Measurements from ENCODE around the gene ZNF354C. TPM values are rescaled to one million over a fixed set of nuclear protein-coding genes. Genes with fewer than 3 reads are reported as not detected.

The ZNF354C gene
- total and polyA plus RNA-seq, 5 donors from 2014 or later: 0.64 to 4.5 (median 1.1) TPM

GRCh38 chr5:179126506-179126991 lies 66.4 kb downstream of the ZNF354C start:
- no peak for DNase-seq
- ATAC-seq (ENCODE audit: low read depth in 2 of 2): no peak
- H3K9me3 ChIP-seq (ENCODE audit: control insufficient read depth in 2 of 2, low read length in 2 of 2): no peaks in the 10 kb centered on the region

GRCh38 chr5:179127136-179128040 lies 67.2 kb downstream of the ZNF354C start:
- no peaks in the 10 kb centered on the region for H3K36me3 Mint-ChIP-seq
- no peaks in the 10 kb centered on the region for H3K27me3 Mint-ChIP-seq
- no peak overlapping the region for H3K4me3 ChIP-seq (ENCODE audit: low read depth, low read length)
- DNase-seq (no peak), ATAC-seq (ENCODE audit: low read depth in 2 of 2) (no peak)
- no peaks in the 10 kb centered on the region for H3K4me1 ChIP-seq (ENCODE audit: control insufficient read depth, insufficient read depth, low read length, poor library complexity, severe bottlenecking)
- H3K9me3 ChIP-seq (ENCODE audit: control insufficient read depth in 2 of 2, low read length in 2 of 2): no peaks in the 10 kb centered on the region
- H3K4me1 Mint-ChIP-seq: no peaks in the 10 kb centered on the region
- no peak overlapping the region for H3K27ac ChIP-seq (ENCODE audit: insufficient read depth, low read length, poor library complexity, severe bottlenecking)
- peaks cover 0 to 4% (median 0%) of the 10 kb centered on the region in 7 donors for H3K9me3 Mint-ChIP-seq
- no peaks in the 10 kb centered on the region for H3K36me3 ChIP-seq (ENCODE audit: control insufficient read depth, insufficient read depth, low read length)
- no peaks in the 10 kb centered on the region for H3K27me3 ChIP-seq (ENCODE audit: control insufficient read depth, insufficient read depth, low read length)
- H3K4me3 Mint-ChIP-seq: no peak overlapping the region
- peak overlapping the region in 1 of 3 donors; percentile 78 for H3K27ac Mint-ChIP-seq

More at GRCh38 chr5:179126506-179126991, 66.4 kb downstream of the ZNF354C start:
- Mint-ChIP-seq H3K4me1 (no peaks in the 10 kb centered on the region), H3K27me3 (no peaks in the 10 kb centered on the region), H3K4me3 (no peak overlapping the region), H3K36me3 (no peaks in the 10 kb centered on the region), H3K9me3 (peaks cover 0 to 4% (median 0%) of the 10 kb centered on the region in 7 donors), H3K27ac (no peak overlapping the region)
- H3K4me1 ChIP-seq (ENCODE audit: control insufficient read depth, insufficient read depth, low read length, poor library complexity, severe bottlenecking): no peaks in the 10 kb centered on the region
- H3K27ac ChIP-seq (ENCODE audit: insufficient read depth, low read length, poor library complexity, severe bottlenecking): no peak overlapping the region
- H3K36me3 ChIP-seq (ENCODE audit: control insufficient read depth, insufficient read depth, low read length): no peaks in the 10 kb centered on the region
- no peak overlapping the region for H3K4me3 ChIP-seq (ENCODE audit: low read depth, low read length)
- H3K27me3 ChIP-seq (ENCODE audit: control insufficient read depth, insufficient read depth, low read length): no peaks in the 10 kb centered on the region

GRCh38 chr5:179128041-179128365 lies 67.8 kb downstream of the ZNF354C start:
- H3K27ac ChIP-seq (ENCODE audit: insufficient read depth, low read length, poor library complexity, severe bottlenecking): no peak overlapping the region
- no peaks in the 10 kb centered on the region for H3K27me3 ChIP-seq (ENCODE audit: control insufficient read depth, insufficient read depth, low read length)
- no peak overlapping the region for H3K4me3 ChIP-seq (ENCODE audit: low read depth, low read length)
- DNase-seq (no peak), ATAC-seq (ENCODE audit: low read depth in 2 of 2) (no peak)
- Mint-ChIP-seq H3K4me1 (no peaks in the 10 kb centered on the region), H3K4me3 (no peak overlapping the region), H3K27ac (peak overlapping the region in 1 of 3 donors; percentile 78), H3K27me3 (no peaks in the 10 kb centered on the region), H3K9me3 (peaks cover 0 to 4% (median 0%) of the 10 kb centered on the region in 7 donors), H3K36me3 (no peaks in the 10 kb centered on the region)
- no peaks in the 10 kb centered on the region for H3K36me3 ChIP-seq (ENCODE audit: control insufficient read depth, insufficient read depth, low read length)
- H3K4me1 ChIP-seq (ENCODE audit: control insufficient read depth, insufficient read depth, low read length, poor library complexity, severe bottlenecking): no peaks in the 10 kb centered on the region
- H3K9me3 ChIP-seq (ENCODE audit: control insufficient read depth in 2 of 2, low read length in 2 of 2): no peaks in the 10 kb centered on the region

- H3K4me1 ChIP-seq (ENCODE audit: control insufficient read depth, insufficient read depth, low read length, poor library complexity, severe bottlenecking): no peaks in the 10 kb centered on the region
- no peak for DNase-seq
- no peak overlapping the region for H3K4me3 ChIP-seq (ENCODE audit: low read depth, low read length)
- no peak overlapping the region for H3K27ac ChIP-seq (ENCODE audit: insufficient read depth, low read length, poor library complexity, severe bottlenecking)
- no peaks in the 10 kb centered on the region for H3K9me3 ChIP-seq (ENCODE audit: control insufficient read depth in 2 of 2, low read length in 2 of 2)
- Mint-ChIP-seq H3K4me1 (no peaks in the 10 kb centered on the region), H3K9me3 (peaks cover 0 to 4% (median 0%) of the 10 kb centered on the region in 7 donors), H3K27ac (no peak overlapping the region), H3K4me3 (no peak overlapping the region), H3K36me3 (no peaks in the 10 kb centered on the region), H3K27me3 (no peaks in the 10 kb centered on the region)
- no peaks in the 10 kb centered on the region for H3K27me3 ChIP-seq (ENCODE audit: control insufficient read depth, insufficient read depth, low read length)
- no peak for ATAC-seq (ENCODE audit: low read depth in 2 of 2)
- no peaks in the 10 kb centered on the region for H3K36me3 ChIP-seq (ENCODE audit: control insufficient read depth, insufficient read depth, low read length)
Observed at GRCh38 chr5:179128976-179129375, 68.8 kb downstream of the ZNF354C start.

GRCh38 chr5:179129607-179130071 lies 69.5 kb downstream of the ZNF354C start:
- Histone ChIP-seq H3K4me3 (ENCODE audit: low read depth, low read length) (no peak overlapping the region), H3K27me3 (ENCODE audit: control insufficient read depth, insufficient read depth, low read length) (no peaks in the 10 kb centered on the region), H3K27ac (ENCODE audit: insufficient read depth, low read length, poor library complexity, severe bottlenecking) (no peak overlapping the region), H3K4me1 (ENCODE audit: control insufficient read depth, insufficient read depth, low read length, poor library complexity, severe bottlenecking) (no peaks in the 10 kb centered on the region), H3K36me3 (ENCODE audit: control insufficient read depth, insufficient read depth, low read length) (no peaks in the 10 kb centered on the region), H3K9me3 (ENCODE audit: control insufficient read depth in 2 of 2, low read length in 2 of 2) (no peaks in the 10 kb centered on the region)
- Mint-ChIP-seq H3K27me3 (no peaks in the 10 kb centered on the region), H3K4me3 (no peak overlapping the region), H3K36me3 (no peaks in the 10 kb centered on the region), H3K27ac (no peak overlapping the region), H3K9me3 (peaks cover 0 to 2% (median 0%) of the 10 kb centered on the region in 7 donors), H3K4me1 (no peaks in the 10 kb centered on the region)
- DNase-seq (no peak), ATAC-seq (ENCODE audit: low read depth in 2 of 2) (no peak)

- Mint-ChIP-seq H3K27ac (no peak overlapping the region), H3K4me3 (no peak overlapping the region), H3K36me3 (no peaks in the 10 kb centered on the region), H3K4me1 (no peaks in the 10 kb centered on the region), H3K9me3 (peaks cover 0 to 2% (median 0%) of the 10 kb centered on the region in 7 donors), H3K27me3 (no peaks in the 10 kb centered on the region)
- H3K4me1 ChIP-seq (ENCODE audit: control insufficient read depth, insufficient read depth, low read length, poor library complexity, severe bottlenecking): no peaks in the 10 kb centered on the region
- no peak overlapping the region for H3K4me3 ChIP-seq (ENCODE audit: low read depth, low read length)
- no peaks in the 10 kb centered on the region for H3K36me3 ChIP-seq (ENCODE audit: control insufficient read depth, insufficient read depth, low read length)
- no peaks in the 10 kb centered on the region for H3K9me3 ChIP-seq (ENCODE audit: control insufficient read depth in 2 of 2, low read length in 2 of 2)
- no peak overlapping the region for H3K27ac ChIP-seq (ENCODE audit: insufficient read depth, low read length, poor library complexity, severe bottlenecking)
- no peaks in the 10 kb centered on the region for H3K27me3 ChIP-seq (ENCODE audit: control insufficient read depth, insufficient read depth, low read length)
- ATAC-seq (ENCODE audit: low read depth in 2 of 2): no peak
- DNase-seq: no peak
Observed at GRCh38 chr5:179130101-179130681, 70.0 kb downstream of the ZNF354C start.

GRCh38 chr5:179131321-179131835 lies 71.2 kb downstream of the ZNF354C start:
- H3K4me1 ChIP-seq (ENCODE audit: control insufficient read depth, insufficient read depth, low read length, poor library complexity, severe bottlenecking): no peaks in the 10 kb centered on the region
- H3K36me3 Mint-ChIP-seq: no peaks in the 10 kb centered on the region
- no peaks in the 10 kb centered on the region for H3K27me3 Mint-ChIP-seq
- ATAC-seq (ENCODE audit: low read depth in 2 of 2) (no peak), DNase-seq (no peak)
- no peak overlapping the region for H3K4me3 ChIP-seq (ENCODE audit: low read depth, low read length)
- H3K27me3 ChIP-seq (ENCODE audit: control insufficient read depth, insufficient read depth, low read length): no peaks in the 10 kb centered on the region
- H3K27ac Mint-ChIP-seq: no peak overlapping the region
- H3K4me3 Mint-ChIP-seq: no peak overlapping the region
- H3K27ac ChIP-seq (ENCODE audit: insufficient read depth, low read length, poor library complexity, severe bottlenecking): no peak overlapping the region
- no peaks in the 10 kb centered on the region for H3K4me1 Mint-ChIP-seq
- H3K9me3 Mint-ChIP-seq: peaks cover 0 to 2% (median 0%) of the 10 kb centered on the region in 7 donors
- no peaks in the 10 kb centered on the region for H3K36me3 ChIP-seq (ENCODE audit: control insufficient read depth, insufficient read depth, low read length)
- no peaks in the 10 kb centered on the region for H3K9me3 ChIP-seq (ENCODE audit: control insufficient read depth in 2 of 2, low read length in 2 of 2)

Measured in CD4-positive, CD25-positive, alpha-beta regulatory T cell (primary cell).